HG03469 (cell line): ENCODE data around the gene TEX54.
"Not testable (repeated sequence)": the region's sequence is repeated elsewhere in the genome, so short reads cannot be mapped to it uniquely, and the experiment has no call there.

Source experiments
- ATAC-seq: cut with Tn5 transposase; IDR thresholded peaks from one replicate; pipeline ENCODE4 v1.9.1; 2021; ENCODE audit warnings: mild to moderate bottlenecking, moderate library complexity, moderate number of reproducible peaks; ENCODE audit not compliant: unreplicated experiment

Gene TEX54

DNA sequence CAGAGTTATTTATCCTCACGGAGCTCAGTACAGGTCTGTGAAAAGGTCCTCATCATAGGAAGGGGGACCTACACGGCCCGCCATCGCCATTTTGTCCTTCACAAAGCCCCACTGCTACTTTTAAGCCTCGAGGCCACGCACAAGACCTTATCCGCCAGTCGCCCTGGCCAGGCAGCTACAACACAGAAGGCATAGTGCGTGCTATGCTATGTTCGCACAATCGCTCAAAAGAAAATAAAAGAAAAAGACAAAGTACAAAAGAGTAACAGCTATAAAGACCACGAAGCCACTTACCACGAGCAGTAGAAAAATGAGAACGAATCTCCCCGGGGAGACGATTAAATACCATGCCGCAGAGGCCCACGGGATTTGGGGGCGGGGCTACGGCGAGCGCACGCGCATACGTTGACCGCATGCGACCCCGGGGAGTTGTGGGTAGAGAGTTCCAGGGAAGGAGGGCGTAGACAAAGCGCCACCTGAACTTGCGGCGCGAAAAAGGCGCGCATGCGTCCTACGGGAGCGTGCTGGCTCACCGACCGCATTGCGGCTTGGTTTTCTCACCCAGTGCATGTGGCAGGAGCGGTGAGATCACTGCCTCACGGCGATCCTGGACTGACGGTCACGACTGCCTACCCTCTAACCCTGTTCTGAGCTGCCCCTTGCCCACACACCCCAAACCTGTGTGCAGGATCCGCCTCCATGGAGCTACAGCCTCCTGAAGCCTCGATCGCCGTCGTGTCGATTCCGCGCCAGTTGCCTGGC lies 23.1 kb upstream of the TEX54 start:
- ATAC-seq = peak; percentile 69

DNA sequence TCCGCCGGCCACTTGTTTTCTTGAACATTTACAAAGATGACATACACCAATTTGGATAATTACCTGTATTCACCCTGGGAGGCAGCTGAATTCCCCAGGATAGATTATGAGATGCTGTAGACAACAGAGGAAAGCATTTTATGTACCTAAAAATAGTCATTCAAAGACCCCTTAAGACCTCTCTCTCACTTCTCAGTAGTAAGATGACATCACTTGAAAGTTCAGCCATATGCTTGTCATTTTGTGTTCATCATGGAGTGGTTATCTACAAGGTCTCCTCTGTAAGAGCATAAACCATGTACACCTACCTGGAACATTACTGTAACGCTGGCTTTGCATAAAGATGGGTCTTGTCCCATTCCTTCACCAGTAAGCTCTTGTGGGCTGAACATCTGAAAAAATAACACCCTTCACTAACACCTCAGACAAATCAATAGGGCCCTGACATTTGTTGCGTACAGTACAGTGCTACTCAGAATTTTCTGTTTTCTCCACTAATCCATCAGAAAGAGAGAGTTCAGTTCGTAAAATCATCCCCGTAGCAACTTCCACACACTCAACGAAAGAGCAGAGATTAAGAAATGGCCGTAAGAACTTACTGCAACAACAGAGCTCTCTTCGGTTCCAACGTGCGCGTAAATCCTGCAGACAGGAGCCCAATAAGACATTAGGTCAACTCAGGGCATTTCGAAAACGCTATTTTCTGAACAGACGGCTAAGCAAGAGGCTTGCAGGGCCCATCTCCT lies 22.4 kb upstream of the TEX54 start:
- ATAC-seq = no peak

DNA sequence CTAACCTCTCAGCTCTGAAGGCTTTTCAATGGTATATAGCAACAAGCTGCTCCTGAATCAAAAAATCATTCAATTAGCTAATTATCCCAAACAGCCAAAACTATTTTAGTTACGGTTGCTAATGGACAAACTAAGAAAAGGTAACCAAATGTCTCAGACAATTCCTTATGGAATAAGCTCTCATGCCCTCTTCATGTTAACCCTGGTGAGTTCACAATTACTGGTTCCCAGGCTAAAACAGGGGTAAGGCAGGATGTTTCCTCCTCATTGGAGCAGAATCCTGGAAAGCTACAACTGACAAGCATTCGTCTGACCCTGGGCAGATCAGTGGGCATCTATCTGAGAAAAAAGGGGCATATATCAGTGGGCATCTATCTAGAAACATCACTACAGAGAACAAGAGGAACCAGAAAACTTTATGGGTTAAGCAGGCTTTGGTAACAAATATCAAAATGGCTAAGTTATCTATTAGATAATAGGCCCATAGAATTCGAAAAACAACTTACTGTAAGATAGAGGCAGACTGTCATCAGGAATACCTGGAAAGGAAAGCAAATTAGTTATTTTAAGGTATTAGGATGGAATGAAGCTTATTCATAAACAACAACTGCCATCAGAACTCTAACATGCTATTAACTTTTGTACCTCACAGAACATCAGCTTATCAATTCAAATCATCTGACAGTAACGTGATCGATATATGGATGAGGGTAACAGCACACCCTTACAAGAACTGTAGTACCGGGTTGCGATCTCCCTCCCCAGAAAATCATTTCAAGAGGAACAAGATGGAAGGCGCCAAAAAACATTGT lies 21.6 kb upstream of the TEX54 start:
- ATAC-seq = no peak

DNA sequence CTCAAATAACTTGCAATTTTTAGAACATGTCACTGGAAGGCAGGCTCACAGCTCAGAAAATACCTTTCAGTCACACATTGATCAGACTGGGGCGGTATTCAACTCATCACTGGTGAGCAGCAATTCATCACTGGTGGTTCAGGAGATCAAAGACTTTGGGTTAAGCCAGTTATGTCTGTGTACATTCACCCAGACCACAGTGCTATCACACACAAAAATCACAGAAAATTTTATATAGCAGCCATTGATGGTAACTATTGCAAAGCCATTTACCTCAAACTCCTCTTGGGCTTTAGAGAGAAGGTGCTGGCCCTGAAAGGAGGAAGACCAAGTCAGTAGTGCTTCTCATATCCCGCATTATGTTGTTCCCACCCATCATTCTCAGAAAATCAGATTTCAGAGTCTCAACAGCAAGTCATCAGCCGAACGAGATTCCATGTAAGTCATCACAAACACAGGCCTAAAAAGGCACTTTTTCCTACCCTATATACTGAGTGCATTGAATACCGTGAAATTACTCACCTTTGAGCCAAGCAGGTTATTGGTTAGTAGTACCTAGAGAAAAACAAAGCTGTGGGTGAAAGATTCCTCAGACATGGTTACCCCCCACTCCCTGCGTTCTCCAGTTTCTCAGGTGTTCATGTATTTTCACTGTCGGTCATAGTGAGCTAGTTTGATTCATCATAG lies 20.8 kb upstream of the TEX54 start:
- ATAC-seq = no peak

DNA sequence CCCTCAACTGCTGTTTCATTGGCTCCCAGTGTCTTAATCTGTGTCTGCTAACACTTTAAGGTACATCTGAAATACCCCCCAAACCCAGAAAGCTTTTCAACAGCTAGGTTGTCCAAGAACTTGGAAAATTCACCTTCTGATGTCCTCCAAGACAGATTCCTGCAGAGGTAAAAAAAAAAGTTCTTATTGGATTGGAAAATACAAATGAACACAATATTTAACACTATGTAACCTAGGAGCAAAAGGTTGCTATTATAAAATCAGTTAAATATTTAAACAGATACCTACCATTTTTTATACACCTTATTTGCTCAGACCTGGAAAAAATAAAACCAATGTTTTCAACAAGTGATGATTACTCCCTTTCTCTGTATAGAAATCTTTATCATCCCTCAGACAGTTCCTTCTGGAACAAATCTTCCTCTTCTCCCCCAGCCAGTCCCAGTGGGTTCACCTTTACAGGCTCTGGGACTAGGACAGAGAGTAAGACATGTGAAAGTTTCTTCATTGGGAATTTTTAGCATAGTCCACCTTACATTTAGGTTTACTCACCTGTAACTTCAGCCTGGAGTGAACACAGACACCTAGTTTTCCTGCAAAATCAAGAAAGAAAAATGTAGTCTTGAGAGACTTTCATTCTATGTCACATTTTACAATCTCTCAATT lies 20.0 kb upstream of the TEX54 start:
- no peak for ATAC-seq

DNA sequence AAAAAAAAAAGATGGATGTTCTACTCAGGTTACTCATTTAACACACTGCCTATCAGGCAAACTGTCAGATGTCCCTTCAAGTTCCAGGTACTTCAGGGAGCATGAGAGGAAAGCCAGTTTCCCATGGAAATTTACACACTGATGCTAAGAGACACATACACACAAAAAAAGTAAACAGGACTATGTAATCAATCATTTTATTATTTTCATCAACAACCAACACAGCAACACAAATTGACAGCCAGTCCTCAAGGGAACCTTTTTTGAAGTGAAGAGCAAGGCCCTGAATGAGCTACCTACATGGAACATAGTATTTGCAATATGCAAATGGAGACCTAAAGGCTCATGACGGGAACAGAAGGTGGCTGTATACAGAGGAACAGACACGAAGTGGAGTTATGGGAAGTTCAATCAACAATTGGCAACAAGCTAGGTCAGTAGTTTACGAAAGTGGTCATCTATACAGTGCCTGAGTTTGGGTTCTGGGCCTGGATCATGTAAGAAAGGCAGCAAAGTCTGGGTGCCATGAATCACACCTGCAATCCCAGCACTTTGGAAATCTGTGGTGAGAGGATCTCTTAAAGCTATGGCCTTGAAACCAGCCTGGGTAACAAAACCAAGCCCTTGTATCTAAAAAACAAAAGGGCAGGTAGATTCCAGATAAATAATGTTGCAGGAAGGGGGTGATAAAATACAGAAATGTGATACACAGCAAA lies 19.3 kb upstream of the TEX54 start:
- no peak for ATAC-seq

DNA sequence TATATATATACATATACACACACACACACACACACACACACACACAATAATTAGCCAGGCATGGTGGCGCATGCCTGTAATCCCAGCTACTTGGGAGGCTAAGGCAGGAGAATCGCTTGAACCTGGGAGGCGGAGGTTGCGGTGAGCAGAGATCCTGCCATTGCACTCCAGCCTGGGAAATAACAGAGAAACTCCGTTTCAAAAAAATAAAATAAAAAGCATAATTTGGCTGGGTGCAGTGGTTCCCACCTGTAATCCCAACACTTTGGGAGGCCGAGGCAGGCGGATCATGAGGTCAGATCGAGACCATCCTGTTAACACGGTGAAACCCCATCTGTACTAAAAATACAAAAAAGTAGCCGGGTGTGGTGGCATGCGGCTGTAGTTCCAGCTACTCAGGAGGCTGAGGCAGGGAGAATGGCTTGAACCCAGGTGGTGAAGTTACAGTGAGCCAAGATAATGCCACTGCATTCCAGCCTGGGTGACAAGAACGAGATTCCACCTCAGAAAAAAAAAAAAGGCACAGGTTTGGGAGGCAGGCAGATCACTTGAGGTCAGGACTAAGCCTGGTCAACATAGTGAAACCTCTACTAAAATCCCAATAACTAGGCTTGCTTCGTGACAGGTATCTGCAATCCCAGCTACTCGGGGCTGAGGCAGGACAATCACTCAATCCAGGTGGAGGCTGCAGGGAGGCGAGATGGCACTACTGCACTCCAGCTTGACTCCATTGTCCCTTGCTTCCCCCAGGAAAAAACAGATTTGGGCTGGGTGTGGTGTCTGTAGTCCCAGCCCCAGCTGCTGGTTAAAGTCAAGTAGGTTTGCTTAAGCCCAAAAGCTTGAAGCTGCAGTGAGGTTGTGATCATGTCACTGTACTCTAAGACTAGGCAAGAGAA lies 18.5 kb upstream of the TEX54 start:
- no peak for ATAC-seq

DNA sequence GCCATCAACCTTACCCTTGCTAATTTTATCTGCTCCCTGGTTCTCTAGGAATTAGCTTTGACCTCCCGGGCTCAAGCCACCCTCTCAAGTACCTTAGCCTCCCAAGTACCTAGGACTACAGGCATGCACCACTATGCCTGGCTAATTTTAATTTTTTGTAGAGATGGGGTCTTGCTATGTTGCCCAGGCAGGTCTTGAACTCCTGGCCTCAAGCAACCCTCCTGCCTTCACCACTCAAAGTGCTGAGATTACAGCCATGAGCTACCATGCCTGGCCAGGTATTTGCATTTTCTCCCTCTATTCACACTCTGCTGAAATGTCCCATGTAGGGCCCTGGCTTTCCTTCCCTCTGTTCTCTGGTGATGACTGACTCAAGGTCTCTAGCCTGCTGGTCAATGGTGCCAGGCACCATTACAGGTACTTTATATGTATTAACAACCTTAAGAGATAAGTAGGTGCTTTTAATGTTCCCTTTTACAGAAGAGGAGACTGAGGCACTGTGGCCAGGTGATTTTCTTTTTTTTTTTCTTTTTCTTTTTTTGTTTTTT lies 15.2 kb upstream of the TEX54 start:
- no peak for ATAC-seq

DNA sequence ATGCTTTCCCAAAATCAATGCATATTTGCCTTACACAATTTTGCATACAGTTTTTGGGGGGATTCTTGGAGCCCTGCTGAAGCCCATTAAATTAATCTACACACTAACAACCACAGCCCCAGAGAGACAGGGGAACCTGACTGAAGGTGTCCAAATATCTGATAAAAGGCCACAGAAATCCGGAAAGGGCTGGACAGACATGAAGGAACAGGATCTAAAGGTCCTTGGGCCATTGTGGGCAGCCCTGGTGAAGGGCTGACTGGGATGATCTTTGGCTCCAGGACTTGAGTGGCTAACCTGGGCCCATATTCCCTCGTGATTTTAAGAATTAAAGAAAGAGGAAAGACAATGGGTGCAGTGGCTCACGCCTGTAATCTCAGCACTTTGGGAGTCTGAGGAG lies 13.5 kb upstream of the TEX54 start:
- no peak for ATAC-seq

DNA sequence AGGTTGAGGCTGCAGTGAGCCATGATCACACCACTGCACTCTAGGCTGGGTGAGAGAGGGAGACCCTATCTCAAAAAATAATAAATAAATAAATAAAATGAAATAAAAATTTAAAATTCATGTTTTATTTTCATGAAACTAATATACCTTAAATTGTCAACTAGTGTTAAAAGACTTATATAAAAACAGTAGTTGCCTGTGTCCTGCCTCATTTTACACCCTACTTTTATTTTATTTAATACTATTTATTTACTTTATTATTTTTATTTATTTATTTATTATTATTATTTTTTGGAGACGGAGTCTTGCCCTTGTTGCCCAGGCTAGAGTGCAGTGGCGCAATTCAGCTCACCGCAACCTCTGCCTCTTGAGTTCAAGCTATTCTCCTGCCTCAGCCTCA lies 11.5 kb upstream of the TEX54 start:
- ATAC-seq = no peak

DNA sequence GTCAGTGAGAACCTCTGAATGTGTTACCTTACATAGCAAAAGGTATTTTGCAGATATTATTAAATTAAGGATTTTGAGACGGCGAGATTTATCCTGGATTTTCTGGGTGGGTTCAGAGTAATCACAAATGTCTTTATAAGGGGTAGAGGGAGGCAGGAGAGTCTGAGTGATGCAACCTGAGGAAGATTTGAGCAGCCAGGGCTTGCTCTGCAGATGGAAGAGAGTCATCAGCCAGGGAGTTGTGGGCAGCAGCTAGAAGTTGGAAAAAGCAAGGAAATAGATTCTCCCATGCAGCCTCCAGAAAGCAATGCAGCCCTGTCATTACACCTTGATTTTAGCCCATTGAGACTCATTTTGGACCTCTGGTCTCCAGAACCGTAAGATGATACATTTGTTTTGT lies 10.8 kb upstream of the TEX54 start:
- ATAC-seq = no peak

DNA sequence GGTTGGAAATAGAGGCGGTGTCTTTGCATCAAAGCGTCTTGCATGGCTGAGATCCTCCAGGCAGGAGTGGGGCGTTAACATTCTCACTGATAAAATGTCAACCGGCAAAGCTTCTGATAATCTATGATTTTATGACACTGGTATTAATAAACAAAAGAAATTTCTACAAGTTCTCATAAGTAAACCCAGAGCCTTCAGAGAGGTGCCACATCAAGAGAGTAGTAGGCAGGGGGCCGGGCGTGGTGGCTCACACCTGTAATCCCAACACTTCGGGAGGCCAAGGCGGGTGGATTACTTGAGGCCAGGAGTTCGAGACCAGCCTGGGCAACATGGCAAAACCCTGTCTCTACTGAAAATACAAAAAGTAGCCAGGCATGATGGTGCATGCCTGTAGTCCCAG lies 10.2 kb upstream of the TEX54 start:
- not testable (repeated sequence) for ATAC-seq

DNA sequence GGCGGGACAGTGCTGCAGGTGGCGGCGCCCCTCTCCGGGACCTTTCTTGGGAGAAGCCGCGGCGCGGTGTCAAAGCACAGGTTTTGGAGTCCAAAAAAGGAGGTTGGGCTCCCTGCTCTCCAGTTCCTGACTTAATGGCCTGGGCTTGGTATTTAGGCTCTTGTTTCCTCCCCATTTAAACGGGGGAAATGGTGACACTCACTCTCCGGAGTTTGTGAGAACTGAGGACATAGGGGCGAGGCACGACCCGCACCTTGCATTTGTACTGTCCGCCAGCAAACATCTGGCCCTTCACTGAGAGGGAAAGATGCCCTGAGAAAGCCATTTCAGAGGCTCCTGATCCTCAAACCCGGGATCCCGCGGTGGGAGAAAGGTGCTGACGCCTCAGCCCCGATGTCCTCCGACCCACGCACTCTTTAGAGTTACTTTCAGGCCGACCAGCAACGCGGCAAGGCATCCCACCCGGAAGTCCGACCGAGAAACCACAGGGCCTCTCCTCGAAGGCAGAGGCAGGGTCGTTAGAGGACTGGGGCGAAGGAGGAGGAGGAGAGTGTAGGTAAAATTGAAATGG lies 9.6 kb upstream of the TEX54 start:
- ATAC-seq = no peak

DNA sequence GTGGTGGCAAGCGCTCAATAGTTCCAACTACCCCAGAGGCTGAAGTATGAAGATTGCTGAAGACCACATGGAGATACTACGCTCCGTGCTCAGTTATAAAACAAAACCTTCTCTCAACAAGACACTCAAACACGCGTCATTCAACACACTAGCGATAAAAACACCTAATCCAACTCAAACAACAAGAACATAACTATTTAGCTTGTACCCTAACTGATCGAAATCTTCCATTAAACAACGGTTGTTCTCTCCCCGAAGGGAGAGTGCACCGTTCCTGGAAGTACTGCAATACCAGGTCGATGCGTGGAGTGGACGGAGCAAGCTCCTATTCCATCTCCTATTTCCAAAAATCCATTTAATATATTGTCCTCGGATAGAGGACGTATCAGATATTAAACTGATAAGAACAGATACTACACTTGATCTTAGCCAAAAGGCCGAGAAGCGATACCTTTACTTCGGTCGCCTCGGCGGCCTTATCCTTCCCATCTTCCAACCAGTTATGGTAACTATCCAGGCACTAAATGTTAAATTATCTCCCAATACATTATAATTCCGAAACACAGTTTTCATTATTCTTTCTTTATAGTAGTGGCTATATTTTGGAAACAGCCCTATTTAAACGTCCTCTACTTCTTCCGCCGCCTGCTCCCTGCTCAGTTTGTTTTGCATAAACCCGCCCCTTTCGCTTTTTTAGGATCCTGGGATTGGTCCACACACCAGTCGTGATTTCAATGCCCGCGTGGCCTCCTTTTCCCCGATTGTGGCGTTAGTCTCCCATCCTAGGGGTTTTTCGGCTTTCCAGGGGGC lies 8.9 kb upstream of the TEX54 start:
- ATAC-seq = peak; percentile 33

DNA sequence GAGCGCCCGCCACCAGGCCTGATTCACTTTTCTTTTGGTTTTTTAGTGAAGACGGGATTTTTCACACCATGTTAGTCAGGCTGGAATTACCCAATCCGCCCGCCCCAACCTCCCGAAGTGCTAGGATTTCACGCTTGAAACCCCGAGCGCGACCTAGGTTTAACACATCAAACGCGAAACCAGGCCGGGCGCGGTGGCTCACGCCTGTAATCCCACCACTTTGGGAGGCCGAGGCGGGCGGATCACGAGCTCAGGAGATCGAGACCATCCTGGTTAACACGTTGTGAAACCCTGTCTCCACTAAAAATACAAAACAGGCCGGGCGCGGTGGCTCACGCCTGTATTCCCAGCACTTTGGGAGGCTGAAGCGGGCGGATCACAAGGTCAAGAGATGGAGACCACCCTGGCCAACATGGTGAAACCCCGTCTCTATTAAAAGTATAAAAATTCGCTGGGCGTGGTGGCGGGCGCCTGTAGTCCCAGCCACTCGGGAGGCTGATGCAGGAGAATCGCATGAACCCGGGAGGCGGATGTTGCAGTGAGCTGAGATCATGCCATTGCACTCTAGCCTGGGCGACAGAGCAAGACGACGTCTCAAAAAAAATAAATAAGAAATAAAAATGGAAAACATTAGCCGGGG lies 8.2 kb upstream of the TEX54 start:
- not testable (repeated sequence) for ATAC-seq

DNA sequence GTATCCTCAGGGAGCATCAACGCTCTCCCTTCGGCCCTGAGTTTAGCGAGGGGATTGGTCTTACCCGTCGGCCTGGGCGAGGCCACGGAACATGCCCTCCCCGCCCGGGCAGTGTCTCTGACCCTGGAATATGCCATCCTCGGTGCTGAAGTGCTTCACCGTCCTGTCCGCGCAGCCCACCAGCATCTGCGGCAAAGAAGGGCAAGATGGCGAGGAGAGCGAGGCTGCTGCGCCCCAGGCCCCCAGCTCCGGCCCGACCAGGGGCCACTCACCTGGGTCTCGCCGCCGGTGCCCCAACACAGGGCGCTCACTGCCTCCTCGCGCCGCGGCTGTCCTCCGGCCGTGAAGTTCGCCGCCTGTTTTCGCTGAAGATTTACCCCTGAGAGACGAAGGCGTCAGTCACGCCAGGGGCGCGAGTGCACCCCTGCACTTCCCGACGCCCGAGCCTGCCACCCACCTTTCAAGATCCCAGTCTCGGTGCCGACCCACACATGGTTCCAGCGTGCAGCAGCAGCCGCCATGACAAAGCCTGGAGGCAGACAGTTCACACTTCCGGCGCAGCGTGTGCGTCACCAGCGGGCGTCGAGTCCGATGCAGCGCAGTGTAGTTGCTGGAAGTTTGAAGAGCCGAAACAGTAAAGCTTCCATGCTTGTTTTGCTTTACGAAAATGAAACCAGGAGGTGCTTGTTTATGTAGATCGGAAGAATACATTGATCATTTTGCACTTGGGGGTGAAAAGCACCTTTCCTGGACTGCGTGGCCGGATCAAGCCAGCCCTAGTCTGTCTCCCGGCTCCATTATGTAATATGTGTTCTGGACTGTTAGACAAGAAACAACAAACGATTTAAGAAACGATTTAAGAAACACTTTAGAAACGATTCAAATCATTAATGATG lies 6.7 kb upstream of the TEX54 start, which contains the start of gene WDR74:
TSS of gene WDR74 (minus strand) at position 541 of the 896 bp plus-strand sequence. CDS start at position 521, 20 bp downstream.
- ATAC-seq = peak; percentile 35
